ENCODE results near the gene POLG.
A peak's percentile ranks its signal among the peaks of the same experiment; 100 is the strongest.

POLG gene

GRCh38 chr15:89334510-89335297 lies at the start of gene POLG:
Gene POLG (minus strand): TSS chr15:89334824. CDS start chr15:89333754, 1,070 bp downstream.
- peak; percentile 99 for DNase-seq (ENCODE audit: low read depth)

GRCh38 chr15:89384176-89384604 lies 49.6 kb upstream of the POLG start:
- no peak for DNase-seq (ENCODE audit: low read depth)

GRCh38 chr15:89383365-89384175 lies 48.9 kb upstream of the POLG start:
- DNase-seq (ENCODE audit: low read depth): no peak

- DNase-seq (ENCODE audit: low read depth): no peak
These were observed 47.5 kb upstream of the POLG start for GRCh38 chr15:89381888-89382686.

- no peak for DNase-seq (ENCODE audit: low read depth)
These were observed 46.7 kb upstream of the POLG start for GRCh38 chr15:89381331-89381730.

- no peak for DNase-seq (ENCODE audit: low read depth)
These were observed 45.2 kb upstream of the POLG start for GRCh38 chr15:89379818-89380217.

GRCh38 chr15:89379251-89379695 lies 44.6 kb upstream of the POLG start:
- DNase-seq (ENCODE audit: low read depth): no peak

- DNase-seq (ENCODE audit: low read depth): no peak
These were observed 43.9 kb upstream of the POLG start for GRCh38 chr15:89378296-89379151.

GRCh38 chr15:89377842-89378295 lies 43.2 kb upstream of the POLG start:
- DNase-seq (ENCODE audit: low read depth): no peak

GRCh38 chr15:89377024-89377841 lies 42.6 kb upstream of the POLG start:
- no peak for DNase-seq (ENCODE audit: low read depth)

- no peak for DNase-seq (ENCODE audit: low read depth)
These were observed 41.8 kb upstream of the POLG start for GRCh38 chr15:89376388-89376787.

- no peak for DNase-seq (ENCODE audit: low read depth)
These were observed 40.7 kb upstream of the POLG start for GRCh38 chr15:89375093-89376005.

- no peak for DNase-seq (ENCODE audit: low read depth)
These were observed 39.7 kb upstream of the POLG start for GRCh38 chr15:89374086-89374981.

- DNase-seq (ENCODE audit: low read depth): no peak
These were observed 37.7 kb upstream of the POLG start for GRCh38 chr15:89372069-89372935.

- DNase-seq (ENCODE audit: low read depth): no peak
These were observed 36.8 kb upstream of the POLG start for GRCh38 chr15:89371228-89372044.

GRCh38 chr15:89370978-89371227 lies 36.3 kb upstream of the POLG start:
- DNase-seq (ENCODE audit: low read depth): no peak
